WTC11 (cell line): ENCODE measurements around the gene MCOLN1. TPM values are rescaled to one million over a fixed set of nuclear protein-coding genes. Genes with fewer than 3 reads are reported as not detected.

Experiments
- ATAC-seq: fragments of 200-7000 bp; cut with Tn5 transposase; 2 replicates; pipeline ENCODE4 v1.10.0; 2021; ENCODE audit warnings: mild to moderate bottlenecking, moderate library complexity
- CTCF ChIA-PET: fragments of 300-600 bp; sonication (Branson Sonifier 250); formaldehyde crosslinking; loops from one replicate; lab custom pipeline; 2021; ENCODE audit warnings: antibody characterized with exemption; lab: Charles Lee
- POLR2A ChIA-PET: fragments of 350-600 bp; sonication (Branson Sonifier 250); formaldehyde crosslinking; loops from one replicate; lab custom pipeline; 2021; ENCODE audit warnings: antibody characterized with exemption; lab: Charles Lee
- DNase-seq: peaks from one replicate; pipeline ENCODE4 v3.0.0; 2021; ENCODE audit warnings: low spot score
- H3K27ac Mint-ChIP-seq: 2 replicates; pipeline ENCODE4 v1.8.0; 2021; ENCODE audit warnings: mixed read lengths
- H3K27me3 Mint-ChIP-seq: 2 replicates; pipeline ENCODE4 v1.8.0; 2021; ENCODE audit warnings: low read depth, mild to moderate bottlenecking, moderate library complexity, mixed read lengths
- H3K36me3 Mint-ChIP-seq: 2 replicates; pipeline ENCODE4 v1.8.0; 2021; ENCODE audit warnings: mixed read lengths
- H3K4me1 Mint-ChIP-seq: 2 replicates; pipeline ENCODE4 v1.8.0; 2022; ENCODE audit warnings: mixed read lengths
- H3K4me3 Mint-ChIP-seq: 2 replicates; pipeline ENCODE4 v1.8.0; 2021; ENCODE audit warnings: mild to moderate bottlenecking, moderate library complexity, mixed read lengths
- H3K9me3 Mint-ChIP-seq: 2 replicates; pipeline ENCODE4 v1.8.0; 2021; ENCODE audit warnings: mixed read lengths
- CREB1 ChIP-seq: sonication (generic); formaldehyde crosslinking; IDR thresholded peaks from 2 replicates; pipeline ENCODE4 v1.8.0; 2023; ENCODE audit warnings: mild to moderate bottlenecking, missing genetic modification reagents
- ERG ChIP-seq: fragments of 250-450 bp; sonication (Bioruptor Pico); IDR thresholded peaks from 2 replicates; pipeline ENCODE4 v1.8.0; 2021; ENCODE audit warnings: mild to moderate bottlenecking
- FOXK1 ChIP-seq: sonication (generic); formaldehyde crosslinking; IDR thresholded peaks from 2 replicates; pipeline ENCODE4 v1.8.0; 2022; ENCODE audit warnings: mild to moderate bottlenecking, moderate library complexity, missing genetic modification reagents
- GTF2I ChIP-seq: fragments of 250-450 bp; sonication (Bioruptor Pico); conservative IDR thresholded peaks from 2 replicates; pipeline ENCODE4 v1.4.0; 2021; ENCODE audit warnings: mild to moderate bottlenecking
- JUN ChIP-seq: sonication (generic); formaldehyde crosslinking; IDR thresholded peaks from 2 replicates; pipeline ENCODE4 v1.8.0; 2023; ENCODE audit warnings: mild to moderate bottlenecking, missing genetic modification reagents
- KAT7 ChIP-seq: sonication (generic); formaldehyde crosslinking; IDR thresholded peaks from 2 replicates; pipeline ENCODE4 v1.8.1; 2023; ENCODE audit warnings: missing genetic modification reagents, mild to moderate bottlenecking, borderline replicate concordance
- NFYB ChIP-seq: sonication (generic); formaldehyde crosslinking; conservative IDR thresholded peaks from 2 replicates; pipeline ENCODE4 v1.8.0; 2022; ENCODE audit warnings: low read depth, missing genetic modification reagents
- NR3C1 ChIP-seq: sonication (generic); formaldehyde crosslinking; conservative IDR thresholded peaks from 2 replicates; pipeline ENCODE4 v1.8.1; 2023; ENCODE audit warnings: low read depth, mild to moderate bottlenecking, missing genetic modification reagents
- SMAD4 ChIP-seq: sonication (generic); formaldehyde crosslinking; IDR thresholded peaks from 2 replicates; pipeline ENCODE4 v1.8.0; 2022; ENCODE audit warnings: mild to moderate bottlenecking, missing genetic modification reagents
- SP1 ChIP-seq: sonication (generic); formaldehyde crosslinking; conservative IDR thresholded peaks from 2 replicates; pipeline ENCODE4 v1.8.1; 2022; ENCODE audit warnings: missing genetic modification reagents
- USF1 ChIP-seq: sonication (generic); formaldehyde crosslinking; IDR thresholded peaks from 2 replicates; pipeline ENCODE4 v1.8.0; 2022; ENCODE audit warnings: mild to moderate bottlenecking, missing genetic modification reagents
- ZBTB21 ChIP-seq: sonication (generic); formaldehyde crosslinking; IDR thresholded peaks from 2 replicates; pipeline ENCODE4 v1.8.1; 2023; ENCODE audit warnings: mild to moderate bottlenecking, missing genetic modification reagents, borderline replicate concordance
- ZNF232 ChIP-seq: sonication (generic); formaldehyde crosslinking; IDR thresholded peaks from 2 replicates; pipeline ENCODE4 v1.8.0; 2022; ENCODE audit warnings: mild to moderate bottlenecking, missing genetic modification reagents
- total RNA-seq: library from RNA; stranded (reverse); gene quantifications from 3 replicates; pipeline ENCODE4 v1.2.3, GENCODE V29; 2021
- TF ChIP-seq, protein P1 (sequence below): fragments of 250-450 bp; sonication (Bioruptor Pico); IDR thresholded peaks from 2 replicates; pipeline ENCODE4 v1.9.0; 2021; ENCODE audit warnings: mild to moderate bottlenecking, borderline replicate concordance
- TF ChIP-seq, protein P2 (sequence below): sonication (generic); formaldehyde crosslinking; conservative IDR thresholded peaks from 2 replicates; pipeline ENCODE4 v1.8.1; 2023; ENCODE audit warnings: mild to moderate bottlenecking, low read depth, missing genetic modification reagents, moderate library complexity
- TF ChIP-seq, protein P3 (sequence below): fragments of 250-450 bp; sonication (Bioruptor Pico); IDR thresholded peaks from 2 replicates; pipeline ENCODE4 v2.1.2; 2022; ENCODE audit warnings: mild to moderate bottlenecking, moderate library complexity
- TF ChIP-seq, protein P4 (sequence below): sonication (generic); formaldehyde crosslinking; IDR thresholded peaks from 2 replicates; pipeline ENCODE4 v1.8.0; 2022; ENCODE audit warnings: mild to moderate bottlenecking, missing genetic modification reagents
- TF ChIP-seq, protein P5 (sequence below): sonication (generic); formaldehyde crosslinking; IDR thresholded peaks from 2 replicates; pipeline ENCODE4 v1.8.1; 2023; ENCODE audit warnings: mild to moderate bottlenecking, missing genetic modification reagents
- TF ChIP-seq, protein P6 (sequence below): sonication (generic); formaldehyde crosslinking; IDR thresholded peaks from 2 replicates; pipeline ENCODE4 v1.8.0; 2023; ENCODE audit warnings: missing genetic modification reagents

Gene MCOLN1
- total RNA-seq, 1 experiment from 2014 or later: 19.7 TPM

- Mint-ChIP-seq H3K4me3 (peak overlapping the region; percentile 67), H3K27me3 (peaks cover 55% of the 10 kb centered on the region), H3K9me3 (no peaks in the 10 kb centered on the region), H3K36me3 (no peaks in the 10 kb centered on the region), H3K27ac (no peak overlapping the region), H3K4me1 (peaks cover 19% of the 10 kb centered on the region)
- TF ChIP-seq GTF2I (CRISPR knock-in tag): no peak
- no peak for TF ChIP-seq JUN (CRISPR knock-in tag)
- TF ChIP-seq NFYB (CRISPR knock-in tag): no peak
- TF ChIP-seq, protein P1, sequence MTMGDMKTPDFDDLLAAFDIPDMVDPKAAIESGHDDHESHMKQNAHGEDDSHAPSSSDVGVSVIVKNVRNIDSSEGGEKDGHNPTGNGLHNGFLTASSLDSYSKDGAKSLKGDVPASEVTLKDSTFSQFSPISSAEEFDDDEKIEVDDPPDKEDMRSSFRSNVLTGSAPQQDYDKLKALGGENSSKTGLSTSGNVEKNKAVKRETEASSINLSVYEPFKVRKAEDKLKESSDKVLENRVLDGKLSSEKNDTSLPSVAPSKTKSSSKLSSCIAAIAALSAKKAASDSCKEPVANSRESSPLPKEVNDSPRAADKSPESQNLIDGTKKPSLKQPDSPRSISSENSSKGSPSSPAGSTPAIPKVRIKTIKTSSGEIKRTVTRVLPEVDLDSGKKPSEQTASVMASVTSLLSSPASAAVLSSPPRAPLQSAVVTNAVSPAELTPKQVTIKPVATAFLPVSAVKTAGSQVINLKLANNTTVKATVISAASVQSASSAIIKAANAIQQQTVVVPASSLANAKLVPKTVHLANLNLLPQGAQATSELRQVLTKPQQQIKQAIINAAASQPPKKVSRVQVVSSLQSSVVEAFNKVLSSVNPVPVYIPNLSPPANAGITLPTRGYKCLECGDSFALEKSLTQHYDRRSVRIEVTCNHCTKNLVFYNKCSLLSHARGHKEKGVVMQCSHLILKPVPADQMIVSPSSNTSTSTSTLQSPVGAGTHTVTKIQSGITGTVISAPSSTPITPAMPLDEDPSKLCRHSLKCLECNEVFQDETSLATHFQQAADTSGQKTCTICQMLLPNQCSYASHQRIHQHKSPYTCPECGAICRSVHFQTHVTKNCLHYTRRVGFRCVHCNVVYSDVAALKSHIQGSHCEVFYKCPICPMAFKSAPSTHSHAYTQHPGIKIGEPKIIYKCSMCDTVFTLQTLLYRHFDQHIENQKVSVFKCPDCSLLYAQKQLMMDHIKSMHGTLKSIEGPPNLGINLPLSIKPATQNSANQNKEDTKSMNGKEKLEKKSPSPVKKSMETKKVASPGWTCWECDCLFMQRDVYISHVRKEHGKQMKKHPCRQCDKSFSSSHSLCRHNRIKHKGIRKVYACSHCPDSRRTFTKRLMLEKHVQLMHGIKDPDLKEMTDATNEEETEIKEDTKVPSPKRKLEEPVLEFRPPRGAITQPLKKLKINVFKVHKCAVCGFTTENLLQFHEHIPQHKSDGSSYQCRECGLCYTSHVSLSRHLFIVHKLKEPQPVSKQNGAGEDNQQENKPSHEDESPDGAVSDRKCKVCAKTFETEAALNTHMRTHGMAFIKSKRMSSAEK: no peak
- TF ChIP-seq SMAD4: no peak
- TF ChIP-seq, protein P2, sequence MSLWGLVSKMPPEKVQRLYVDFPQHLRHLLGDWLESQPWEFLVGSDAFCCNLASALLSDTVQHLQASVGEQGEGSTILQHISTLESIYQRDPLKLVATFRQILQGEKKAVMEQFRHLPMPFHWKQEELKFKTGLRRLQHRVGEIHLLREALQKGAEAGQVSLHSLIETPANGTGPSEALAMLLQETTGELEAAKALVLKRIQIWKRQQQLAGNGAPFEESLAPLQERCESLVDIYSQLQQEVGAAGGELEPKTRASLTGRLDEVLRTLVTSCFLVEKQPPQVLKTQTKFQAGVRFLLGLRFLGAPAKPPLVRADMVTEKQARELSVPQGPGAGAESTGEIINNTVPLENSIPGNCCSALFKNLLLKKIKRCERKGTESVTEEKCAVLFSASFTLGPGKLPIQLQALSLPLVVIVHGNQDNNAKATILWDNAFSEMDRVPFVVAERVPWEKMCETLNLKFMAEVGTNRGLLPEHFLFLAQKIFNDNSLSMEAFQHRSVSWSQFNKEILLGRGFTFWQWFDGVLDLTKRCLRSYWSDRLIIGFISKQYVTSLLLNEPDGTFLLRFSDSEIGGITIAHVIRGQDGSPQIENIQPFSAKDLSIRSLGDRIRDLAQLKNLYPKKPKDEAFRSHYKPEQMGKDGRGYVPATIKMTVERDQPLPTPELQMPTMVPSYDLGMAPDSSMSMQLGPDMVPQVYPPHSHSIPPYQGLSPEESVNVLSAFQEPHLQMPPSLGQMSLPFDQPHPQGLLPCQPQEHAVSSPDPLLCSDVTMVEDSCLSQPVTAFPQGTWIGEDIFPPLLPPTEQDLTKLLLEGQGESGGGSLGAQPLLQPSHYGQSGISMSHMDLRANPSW (CRISPR knock-in tag): no peak
- CTCF ChIA-PET: interaction anchor here (1.5 to 3.6 kb wide), 5 partner anchors 8 to 364 kb away, joined by 5 to 33 read pairs (median 12); partner anchors contain the start of gene MCOLN1
- DNase-seq (peak; percentile 45), ATAC-seq (no peak)
- POLR2A ChIA-PET: interaction anchor here (0.5 to 1.5 kb wide), 2 partner anchors 11 to 548 kb away, joined by 3 to 4 read pairs; no protein-coding TSS in a partner anchor
These were observed 17.1 kb upstream of the MCOLN1 start for GRCh38 chr19:7505288-7505681.

DNA sequence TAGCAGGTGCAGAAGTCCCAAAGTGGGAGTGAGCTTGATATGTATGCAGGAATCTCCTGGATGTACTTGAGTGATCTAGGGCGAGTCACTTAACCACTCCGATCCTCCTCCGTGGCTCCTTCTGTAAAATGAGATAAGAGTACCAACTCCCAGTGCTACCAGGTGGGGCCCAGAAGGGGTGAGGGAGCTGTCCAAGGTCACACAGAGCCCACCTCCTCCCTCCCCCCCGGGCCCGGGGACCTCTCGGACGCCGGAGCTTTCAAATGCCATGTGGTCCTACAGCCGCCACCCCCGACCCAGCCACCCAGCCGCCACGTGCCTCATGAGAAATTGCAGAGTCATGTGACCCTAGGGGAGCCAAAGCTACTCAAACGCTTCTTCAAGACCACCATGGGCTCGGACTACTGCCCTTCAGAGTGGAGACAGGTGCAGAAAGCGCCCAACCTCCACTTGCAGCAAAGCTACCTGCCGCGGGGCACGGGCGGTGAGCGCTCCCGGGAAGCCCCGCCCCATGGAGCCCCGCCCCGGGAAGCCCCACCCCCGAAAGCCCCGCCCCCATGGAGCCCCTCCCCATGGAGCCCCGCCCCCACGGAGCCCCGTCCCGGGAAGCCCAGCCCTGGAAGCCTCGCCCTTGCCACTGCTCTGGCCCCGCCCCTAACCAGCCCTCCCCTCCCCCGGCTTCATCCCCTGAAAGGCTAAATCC is 16.6 kb upstream of the MCOLN1 start:
- CTCF ChIA-PET: interaction anchor here (0.5 to 3.6 kb wide), 18 partner anchors 8 to 438 kb away, joined by 3 to 33 read pairs (median 4); partner anchors contain the start of genes MCOLN1, TIMM44, TRAPPC5 and ZNF358
- no peak overlapping the region for H3K27ac Mint-ChIP-seq
- H3K36me3 Mint-ChIP-seq: no peaks in the 10 kb centered on the region
- peak overlapping the region; percentile 67 for H3K4me3 Mint-ChIP-seq
- peak; percentile 88 for DNase-seq
- H3K9me3 Mint-ChIP-seq: no peaks in the 10 kb centered on the region
- POLR2A ChIA-PET: interaction anchor here (0.5 to 2.0 kb wide), 8 partner anchors 10 to 547 kb away, joined by 3 to 8 read pairs (median 3); partner anchors contain the start of genes MCOLN1, PEX11G and ZNF358
- H3K27me3 Mint-ChIP-seq: peaks cover 54% of the 10 kb centered on the region
- ATAC-seq: peak; percentile 43
- H3K4me1 Mint-ChIP-seq: peaks cover 19% of the 10 kb centered on the region
- no peak for TF ChIP-seq KAT7 (CRISPR knock-in tag)
- TF ChIP-seq, protein P3, sequence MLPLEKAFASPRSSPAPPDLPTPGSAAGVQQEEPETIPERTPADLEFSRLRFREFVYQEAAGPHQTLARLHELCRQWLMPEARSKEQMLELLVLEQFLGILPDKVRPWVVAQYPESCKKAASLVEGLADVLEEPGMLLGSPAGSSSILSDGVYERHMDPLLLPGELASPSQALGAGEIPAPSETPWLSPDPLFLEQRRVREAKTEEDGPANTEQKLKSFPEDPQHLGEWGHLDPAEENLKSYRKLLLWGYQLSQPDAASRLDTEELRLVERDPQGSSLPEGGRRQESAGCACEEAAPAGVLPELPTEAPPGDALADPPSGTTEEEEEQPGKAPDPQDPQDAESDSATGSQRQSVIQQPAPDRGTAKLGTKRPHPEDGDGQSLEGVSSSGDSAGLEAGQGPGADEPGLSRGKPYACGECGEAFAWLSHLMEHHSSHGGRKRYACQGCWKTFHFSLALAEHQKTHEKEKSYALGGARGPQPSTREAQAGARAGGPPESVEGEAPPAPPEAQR: no peak
- TF ChIP-seq, protein P4, sequence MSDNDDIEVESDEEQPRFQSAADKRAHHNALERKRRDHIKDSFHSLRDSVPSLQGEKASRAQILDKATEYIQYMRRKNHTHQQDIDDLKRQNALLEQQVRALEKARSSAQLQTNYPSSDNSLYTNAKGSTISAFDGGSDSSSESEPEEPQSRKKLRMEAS (CRISPR knock-in tag): peak; percentile 80
- TF ChIP-seq ZNF232 (CRISPR knock-in tag): no peak
- no peak for TF ChIP-seq ZBTB21
- TF ChIP-seq SMAD4: no peak
- no peak for TF ChIP-seq ERG (CRISPR knock-in tag)
- TF ChIP-seq, protein P5, sequence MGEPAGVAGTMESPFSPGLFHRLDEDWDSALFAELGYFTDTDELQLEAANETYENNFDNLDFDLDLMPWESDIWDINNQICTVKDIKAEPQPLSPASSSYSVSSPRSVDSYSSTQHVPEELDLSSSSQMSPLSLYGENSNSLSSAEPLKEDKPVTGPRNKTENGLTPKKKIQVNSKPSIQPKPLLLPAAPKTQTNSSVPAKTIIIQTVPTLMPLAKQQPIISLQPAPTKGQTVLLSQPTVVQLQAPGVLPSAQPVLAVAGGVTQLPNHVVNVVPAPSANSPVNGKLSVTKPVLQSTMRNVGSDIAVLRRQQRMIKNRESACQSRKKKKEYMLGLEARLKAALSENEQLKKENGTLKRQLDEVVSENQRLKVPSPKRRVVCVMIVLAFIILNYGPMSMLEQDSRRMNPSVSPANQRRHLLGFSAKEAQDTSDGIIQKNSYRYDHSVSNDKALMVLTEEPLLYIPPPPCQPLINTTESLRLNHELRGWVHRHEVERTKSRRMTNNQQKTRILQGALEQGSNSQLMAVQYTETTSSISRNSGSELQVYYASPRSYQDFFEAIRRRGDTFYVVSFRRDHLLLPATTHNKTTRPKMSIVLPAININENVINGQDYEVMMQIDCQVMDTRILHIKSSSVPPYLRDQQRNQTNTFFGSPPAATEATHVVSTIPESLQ (CRISPR knock-in tag): no peak
- peak; percentile 28 for TF ChIP-seq FOXK1
- no peak for TF ChIP-seq NR3C1 (CRISPR knock-in tag)
- TF ChIP-seq USF1 (CRISPR knock-in tag): peak; percentile 81; the same call in 1 of the 2 replicates
- TF ChIP-seq, protein P6, sequence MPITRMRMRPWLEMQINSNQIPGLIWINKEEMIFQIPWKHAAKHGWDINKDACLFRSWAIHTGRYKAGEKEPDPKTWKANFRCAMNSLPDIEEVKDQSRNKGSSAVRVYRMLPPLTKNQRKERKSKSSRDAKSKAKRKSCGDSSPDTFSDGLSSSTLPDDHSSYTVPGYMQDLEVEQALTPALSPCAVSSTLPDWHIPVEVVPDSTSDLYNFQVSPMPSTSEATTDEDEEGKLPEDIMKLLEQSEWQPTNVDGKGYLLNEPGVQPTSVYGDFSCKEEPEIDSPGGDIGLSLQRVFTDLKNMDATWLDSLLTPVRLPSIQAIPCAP (CRISPR knock-in tag): no peak
- 0 out of 2 replicates have a peak, but pooled peaks have one; percentile 23 for TF ChIP-seq SP1 (CRISPR knock-in tag)
- no peak for TF ChIP-seq CREB1 (CRISPR knock-in tag)
